Posterior cingulate gyrus (tissue), 11 donors: Measurements from ENCODE around the gene POLR2J.
"Not testable (repeated sequence)": the region's sequence is repeated elsewhere in the genome, so short reads cannot be mapped to it uniquely, and the experiment has no call there.

ENCODE experiments used
- DNase-seq, 10 donors: peaks; one replicate each; pipeline versions ENCODE4 v3.0.0 to v3.0.0-alpha.2; 2020 to 2021; ENCODE audit warnings: mixed read lengths in 3 of 10
- intact Hi-C: fragments of 100-400 bp; cut with DNase I; formaldehyde crosslinking; loops from one replicate; pipeline ENCODE4 v1.15.1; 2023

Gene POLR2J

DNA sequence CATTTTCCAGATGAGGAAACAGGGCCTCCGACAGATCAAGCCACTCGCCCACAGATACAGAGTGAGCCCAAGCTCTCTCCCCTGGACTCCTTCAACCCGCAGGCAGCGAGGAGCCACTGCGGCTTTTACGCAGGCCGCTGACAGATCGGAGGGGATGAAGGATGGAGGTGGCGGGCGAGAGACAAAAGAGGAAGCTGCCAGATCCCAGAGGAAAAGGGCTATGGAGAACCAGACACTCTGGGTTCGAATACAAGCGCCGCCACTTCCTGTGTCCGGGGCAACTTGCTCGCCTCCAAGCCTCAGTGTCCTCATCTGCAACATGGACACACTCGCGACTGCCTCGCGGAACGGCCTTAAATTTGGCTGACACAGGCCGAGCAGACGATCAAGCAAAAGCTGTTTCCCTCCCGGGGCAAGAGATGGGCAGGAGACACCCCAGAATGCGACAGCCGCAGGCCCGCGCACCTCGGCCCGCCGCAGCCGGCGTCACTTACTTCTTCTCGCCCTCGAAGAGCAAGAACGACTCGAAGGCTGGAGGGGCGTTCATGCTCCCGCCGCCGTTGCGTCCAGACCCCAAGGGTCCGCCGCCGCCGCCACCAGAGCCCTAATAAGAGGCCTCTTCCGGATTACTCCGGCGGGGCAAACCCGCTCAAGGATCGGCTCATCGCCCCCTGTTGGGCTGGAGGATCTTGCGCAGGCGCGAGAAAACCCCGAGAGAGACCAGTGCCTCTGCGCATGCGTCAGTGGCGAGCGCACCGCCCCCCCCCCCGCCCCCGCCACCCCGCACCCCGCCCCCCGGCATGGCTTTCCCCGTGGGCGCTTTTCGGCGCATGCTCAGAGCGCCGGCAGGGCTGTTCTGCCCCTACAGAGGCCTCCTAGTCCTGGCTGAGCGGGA, at the start of gene POLR2J:
TSS of gene POLR2J (minus strand) at position 609 of the 895 bp plus-strand sequence. CDS start at position 547, 62 bp downstream.
- DNase-seq = peak; percentile 71 to 97 (median 85)
- intact Hi-C loops = not testable (repeated sequence)

DNA sequence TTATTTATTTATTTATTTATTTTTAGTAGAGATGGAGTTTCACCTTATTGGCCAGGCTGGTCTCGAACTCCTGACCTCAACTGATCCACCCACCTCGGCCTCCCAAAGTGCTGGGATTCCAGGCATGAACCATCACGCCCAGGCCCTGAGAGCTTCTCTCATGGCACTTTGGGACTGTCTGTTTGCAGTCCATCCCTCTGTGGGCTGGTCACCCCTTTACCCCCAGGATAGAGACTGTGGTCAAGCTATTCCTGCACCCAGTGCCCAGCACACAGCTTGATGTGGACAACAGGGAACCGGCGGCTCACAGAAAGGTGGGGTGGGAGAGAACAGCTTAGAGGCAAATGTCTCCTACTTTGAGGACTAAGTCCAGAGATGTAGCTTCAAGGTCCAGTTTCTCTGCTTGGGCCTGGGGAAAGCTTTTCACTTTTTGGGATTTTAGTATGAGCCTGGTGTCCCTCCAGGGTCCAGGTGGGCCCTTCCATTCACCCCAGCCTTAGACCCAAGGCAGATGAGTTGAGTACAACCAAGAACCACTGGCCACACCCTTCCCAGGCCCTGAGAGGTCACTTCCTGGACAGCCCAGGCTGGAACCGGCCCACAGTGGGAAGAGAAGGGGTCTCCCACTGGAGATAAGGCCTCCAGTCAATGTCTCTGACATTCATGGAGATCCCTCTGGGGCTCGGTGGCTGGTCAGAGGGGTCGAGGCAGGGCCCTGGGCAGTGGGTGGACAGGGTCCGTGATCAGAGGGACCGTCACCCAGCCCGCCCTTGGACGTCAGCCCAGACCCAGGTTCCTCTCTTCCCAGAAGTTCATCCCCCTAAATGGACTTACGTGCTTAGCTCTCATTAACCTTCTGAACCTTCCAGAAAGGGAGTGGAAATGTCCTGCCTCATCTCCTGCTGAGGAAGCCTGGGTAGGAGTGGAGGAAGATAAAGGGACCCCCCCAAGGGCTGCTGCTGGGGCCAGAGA, 49.4 kb upstream of the POLR2J start:
- peak in 1 of 10 donors; percentile 18 for DNase-seq
- intact Hi-C loops = not testable (repeated sequence)

DNA sequence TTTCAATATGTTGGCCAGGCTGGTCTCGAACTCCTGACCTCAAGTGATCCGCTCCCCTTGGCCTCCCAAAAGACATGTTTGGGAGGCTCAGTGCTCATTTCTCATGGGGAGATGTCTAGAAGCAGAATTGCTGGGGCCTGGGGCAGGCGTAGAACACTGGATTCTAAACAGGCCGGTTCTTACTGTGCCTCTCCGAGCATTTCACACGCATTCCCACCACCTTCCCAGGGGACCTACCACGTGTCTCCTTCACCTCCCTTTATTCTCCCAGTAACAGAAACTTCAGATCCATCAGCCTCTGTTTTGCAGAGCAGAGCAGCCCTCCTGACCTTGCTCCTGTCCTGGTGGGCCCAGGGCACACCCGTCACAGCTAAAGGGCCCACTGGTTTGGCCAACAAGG, 48.5 kb upstream of the POLR2J start:
- DNase-seq, intact Hi-C loops: not testable (repeated sequence)

DNA sequence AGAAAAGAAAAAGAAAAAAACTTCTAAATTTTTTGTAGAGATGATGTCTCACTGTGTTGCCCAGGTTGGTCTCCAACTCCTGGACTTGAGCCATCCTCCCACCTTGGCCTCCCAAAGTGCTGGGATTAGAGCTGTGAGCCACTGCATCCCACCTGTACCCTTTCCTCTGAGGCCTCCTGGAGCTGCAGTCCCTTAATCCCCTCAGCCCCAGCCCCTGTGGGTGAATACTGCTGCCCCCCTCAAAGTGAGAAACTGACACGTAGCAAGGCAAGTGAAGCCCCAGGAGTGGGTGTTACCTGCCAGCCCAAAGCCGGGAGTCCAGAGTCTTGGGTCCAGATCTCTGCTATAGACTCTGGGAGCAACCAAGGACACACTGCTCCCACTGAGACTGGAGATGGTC, 46.1 kb upstream of the POLR2J start:
- intact Hi-C loops = not testable (repeated sequence)
- DNase-seq = peak in 2 of 10 donors; percentile 33 to 63

DNA sequence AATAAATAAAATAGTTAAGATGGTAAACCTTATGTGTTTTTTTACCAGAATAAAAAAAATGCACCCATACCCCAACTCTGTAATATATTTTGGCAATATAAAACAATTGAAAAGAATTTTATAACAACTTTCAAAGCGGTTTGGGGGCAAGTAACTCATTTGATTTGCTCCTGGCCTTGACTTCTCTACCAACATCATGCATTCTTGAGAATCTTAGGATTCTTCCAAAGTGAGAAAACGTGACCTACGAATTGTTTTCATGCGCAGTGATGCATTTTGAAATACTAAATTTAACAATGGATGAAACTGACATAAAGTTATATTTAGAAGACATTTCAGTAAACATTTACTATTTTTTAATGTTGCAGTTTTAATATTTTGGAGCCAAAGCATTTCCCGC, 42.1 kb upstream of the POLR2J start:
- DNase-seq = not testable (repeated sequence)

DNA sequence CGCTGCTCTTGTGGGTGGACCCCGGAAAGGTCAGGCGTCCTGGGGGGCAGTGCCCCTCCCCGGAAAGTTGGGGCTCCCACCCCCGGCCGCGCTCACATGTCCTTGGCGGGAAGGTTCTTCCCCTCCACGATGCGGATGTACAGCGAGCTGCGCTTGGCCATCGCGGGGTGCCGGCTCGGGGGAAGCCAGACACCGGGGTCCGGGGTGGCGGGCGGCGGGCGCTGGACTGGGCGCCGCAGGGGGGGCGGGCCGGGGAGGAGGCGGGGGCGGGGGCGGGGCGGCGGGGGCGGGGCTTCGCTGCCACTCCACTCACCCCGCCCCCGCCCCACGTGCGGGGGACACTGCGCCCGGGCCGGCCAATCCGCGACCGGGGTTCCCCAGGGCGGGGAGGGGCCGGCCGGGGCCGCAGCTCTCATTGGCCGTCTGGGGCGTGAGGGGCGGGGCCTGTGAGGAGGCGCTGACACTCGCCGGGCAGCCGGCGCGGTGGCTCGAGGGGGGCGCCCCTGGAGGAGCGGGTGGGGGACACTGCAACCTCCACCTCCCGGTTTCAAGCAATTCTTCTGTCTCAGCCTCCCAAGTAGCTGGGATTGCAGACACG, 38.9 kb upstream of the POLR2J start, which contains the start of gene RASA4B:
TSS of gene RASA4B (minus strand) at position 228 of the 598 bp plus-strand sequence. CDS start at position 161, 67 bp downstream.
- peak in 1 of 10 donors; percentile 23 for DNase-seq
- intact Hi-C loops = not testable (repeated sequence)

More for the DNA sequence above, 42.1 kb upstream of the POLR2J start:
- intact Hi-C loops = not testable (repeated sequence)

DNA sequence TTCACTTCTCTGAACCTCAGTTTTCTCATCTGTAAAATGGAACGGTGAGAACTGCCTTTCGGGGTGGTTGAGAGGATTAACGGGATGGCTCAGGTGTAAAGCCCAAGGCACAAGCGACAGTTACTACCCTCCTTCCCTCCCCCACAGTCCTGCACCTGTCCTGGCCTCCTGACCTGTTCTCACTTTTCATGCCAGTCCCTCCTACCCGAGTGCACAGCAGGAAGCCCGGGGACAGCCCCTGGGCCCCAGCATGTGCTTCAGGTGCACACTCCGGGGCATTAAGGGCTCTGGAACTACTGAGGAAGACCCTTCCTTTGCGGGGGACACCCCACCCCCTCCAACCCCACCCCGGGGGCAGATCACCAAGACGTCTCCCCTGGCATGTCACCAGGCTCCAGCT, 38.2 kb upstream of the POLR2J start:
- DNase-seq, intact Hi-C loops: not testable (repeated sequence)

DNA sequence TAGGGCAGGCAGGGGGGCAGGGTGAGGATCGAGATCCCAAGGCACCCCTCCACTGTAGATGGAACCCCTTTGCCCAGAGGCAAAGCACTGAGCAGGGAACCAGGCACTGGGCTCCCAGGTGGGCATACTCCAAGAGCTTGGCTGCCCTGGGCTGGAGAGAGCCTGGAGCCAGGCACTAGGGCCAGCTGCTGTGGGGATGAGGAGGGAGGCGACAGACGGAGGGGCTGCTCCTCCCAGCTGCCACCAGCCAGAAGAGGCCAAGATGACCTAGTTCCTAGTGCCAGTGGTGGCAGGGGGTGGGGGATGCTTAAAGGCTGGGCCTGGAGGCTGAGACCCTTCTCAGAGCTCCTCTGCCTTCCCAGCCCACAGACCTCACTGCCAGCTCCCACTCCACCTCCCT, 37.2 kb upstream of the POLR2J start:
- intact Hi-C loops, DNase-seq: not testable (repeated sequence)

DNA sequence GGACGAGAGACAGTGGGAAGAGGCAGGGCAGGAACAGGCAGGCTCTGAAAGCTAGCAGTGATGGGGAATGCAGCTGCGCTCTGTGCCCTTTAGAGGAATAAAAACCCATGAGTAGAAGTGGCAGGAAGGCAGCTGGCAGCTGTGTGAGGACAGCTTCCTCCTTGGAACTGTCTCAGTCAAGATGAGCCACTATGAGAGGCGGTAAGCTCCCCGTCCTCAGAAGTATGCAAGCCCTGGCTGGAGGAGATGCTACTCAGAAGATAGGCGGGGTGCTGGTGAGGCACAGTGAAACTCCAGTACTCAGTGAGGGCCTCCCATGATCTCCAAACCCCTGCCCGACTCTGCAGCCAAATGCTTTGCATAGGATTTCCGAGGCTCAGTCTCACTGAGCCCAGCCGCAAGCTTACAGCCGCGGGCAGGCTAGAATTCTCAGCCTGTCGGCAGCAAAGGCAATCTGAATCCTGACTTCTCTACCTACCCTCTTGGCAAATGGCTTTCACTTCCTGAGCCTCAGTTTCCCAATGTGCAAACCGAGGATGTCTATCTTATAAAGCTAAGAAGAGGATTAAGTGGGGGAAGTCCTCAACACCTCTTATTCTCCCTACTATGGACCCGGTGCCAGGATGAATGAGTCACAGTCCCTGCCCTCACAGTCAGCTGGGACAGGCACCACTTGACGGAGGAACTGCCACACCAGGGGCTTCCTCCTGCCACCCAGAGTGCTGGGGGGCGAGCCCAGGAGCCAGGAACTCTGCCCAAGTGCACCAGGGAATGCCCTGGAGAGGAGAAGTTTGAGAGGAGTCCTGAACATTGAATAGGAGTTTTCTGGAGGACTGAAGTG, 36.4 kb upstream of the POLR2J start:
- DNase-seq = peak in 2 of 10 donors; percentile 34 to 75
- intact Hi-C loops = not testable (repeated sequence)

DNA sequence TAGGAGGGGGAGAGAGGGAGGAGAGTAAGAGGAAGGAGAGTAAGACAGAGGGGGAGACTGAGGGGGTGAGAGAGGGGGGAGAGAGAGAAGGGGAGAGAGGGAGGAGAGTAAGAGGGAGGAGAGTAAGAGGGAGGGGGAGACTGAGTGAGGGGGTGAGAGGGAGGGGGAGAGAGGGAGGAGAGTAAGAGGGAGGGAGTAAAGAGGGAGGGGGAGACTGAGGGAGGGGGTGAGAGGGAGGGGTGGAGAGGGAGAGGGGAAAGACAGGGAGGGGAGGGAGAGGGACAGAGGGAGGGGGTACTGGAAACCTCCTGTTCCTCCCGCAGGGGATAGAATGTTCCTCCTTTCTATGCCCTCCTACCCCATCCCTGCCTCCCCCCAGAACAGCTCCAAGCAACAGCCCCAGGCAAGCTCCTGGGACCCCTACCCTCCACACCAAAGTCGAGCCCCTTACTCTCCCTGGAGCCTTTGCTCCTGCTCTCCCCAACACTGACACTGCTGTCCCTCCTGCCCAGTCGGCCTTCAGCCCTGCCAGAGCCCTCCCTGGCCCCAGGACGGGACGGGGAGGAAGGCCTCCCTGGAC, 34.0 kb upstream of the POLR2J start:
- peak in 4 of 10 donors; percentile 9 to 49 (median 14) for DNase-seq
- intact Hi-C loops = not testable (repeated sequence)

DNA sequence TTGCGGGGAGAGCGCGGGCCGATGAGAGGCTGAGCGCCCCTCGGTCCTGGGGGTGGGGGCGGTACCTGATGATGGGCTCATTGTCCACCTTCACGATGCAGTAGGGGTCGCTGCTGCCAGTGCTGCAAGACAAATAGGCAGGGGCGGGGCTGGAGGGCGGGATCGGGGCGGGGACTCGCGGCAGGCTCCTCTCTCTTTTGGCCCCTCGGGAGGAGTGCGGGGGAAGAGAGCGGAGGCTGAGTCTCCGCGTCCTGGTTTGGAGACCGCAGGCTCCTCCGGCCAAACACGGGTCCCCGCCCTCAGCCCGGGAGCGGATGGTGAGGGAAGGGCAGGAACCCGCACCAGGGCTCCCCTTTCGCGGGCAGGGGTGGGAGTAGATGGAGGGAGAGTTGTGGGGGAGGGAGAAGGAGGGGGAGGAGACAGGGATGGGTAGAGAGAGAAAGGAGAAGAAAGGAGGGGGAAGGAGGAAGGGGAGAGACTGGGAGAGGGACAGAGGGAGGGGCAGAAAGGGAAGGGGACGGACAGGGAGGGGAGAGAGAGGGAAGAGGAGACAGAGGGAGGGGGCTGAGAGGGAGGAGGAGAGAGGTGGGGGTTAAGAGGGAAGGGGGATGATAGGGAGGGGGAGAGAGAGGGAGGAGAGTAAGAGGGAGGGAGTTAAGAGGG, 33.3 kb upstream of the POLR2J start:
- DNase-seq, intact Hi-C loops: not testable (repeated sequence)

DNA sequence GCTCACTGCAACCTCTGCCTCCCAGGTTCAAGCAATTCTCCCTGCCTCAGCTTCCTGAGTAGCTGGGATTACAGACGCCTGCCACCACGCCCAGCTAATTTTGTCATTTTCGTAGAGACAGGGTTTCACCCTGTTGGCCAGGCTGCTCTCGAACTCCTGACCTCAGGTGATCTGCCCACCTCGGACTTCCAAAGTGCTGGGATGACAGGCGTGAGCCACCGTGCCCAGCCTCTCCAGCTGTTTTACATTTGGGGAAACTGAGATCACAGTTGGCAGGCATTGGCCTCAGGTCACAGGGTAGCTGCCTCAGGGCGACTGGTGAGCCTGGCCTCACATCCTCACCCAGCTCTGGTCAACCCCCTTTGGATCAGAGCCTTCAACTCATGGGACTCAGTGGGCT, 31.9 kb upstream of the POLR2J start:
- DNase-seq = peak in 2 of 10 donors; percentile 9 to 67
- intact Hi-C loops = not testable (repeated sequence)

DNA sequence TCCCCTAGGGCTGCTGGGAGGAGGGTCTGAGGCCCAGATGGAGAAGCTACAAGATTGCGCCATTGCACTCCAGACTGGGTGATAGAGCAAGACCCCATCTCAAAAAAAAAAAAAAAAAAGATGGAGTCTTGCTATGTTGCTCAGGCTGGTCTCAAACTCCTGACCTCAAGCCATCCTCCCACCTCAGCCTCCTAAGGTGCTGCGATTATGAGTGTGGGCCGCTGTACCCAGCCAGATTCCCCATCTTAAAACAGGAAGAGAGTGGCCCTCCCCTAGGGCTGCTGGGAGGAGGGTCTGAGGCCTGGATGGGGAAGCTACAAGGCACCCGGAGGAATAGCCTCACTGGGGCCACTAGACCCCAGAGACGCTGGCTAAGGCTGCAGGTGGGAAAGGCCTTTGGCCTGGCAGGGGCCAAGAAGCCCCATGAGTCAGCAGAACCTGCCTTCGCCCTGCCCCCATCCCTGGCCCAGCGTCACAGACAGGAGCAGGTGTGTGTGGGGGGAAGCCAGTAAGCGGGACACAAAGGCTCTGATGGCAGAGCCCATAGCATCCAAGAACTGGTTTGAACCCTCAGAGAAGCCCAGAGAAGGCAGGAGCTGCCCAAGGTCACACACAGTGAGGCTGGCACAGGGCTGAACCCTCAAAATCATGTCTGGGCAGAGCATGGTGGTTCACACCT, 28.8 kb upstream of the POLR2J start:
- intact Hi-C loops = not testable (repeated sequence)
- peak in 5 of 10 donors; percentile 3 to 77 (median 15) for DNase-seq

DNA sequence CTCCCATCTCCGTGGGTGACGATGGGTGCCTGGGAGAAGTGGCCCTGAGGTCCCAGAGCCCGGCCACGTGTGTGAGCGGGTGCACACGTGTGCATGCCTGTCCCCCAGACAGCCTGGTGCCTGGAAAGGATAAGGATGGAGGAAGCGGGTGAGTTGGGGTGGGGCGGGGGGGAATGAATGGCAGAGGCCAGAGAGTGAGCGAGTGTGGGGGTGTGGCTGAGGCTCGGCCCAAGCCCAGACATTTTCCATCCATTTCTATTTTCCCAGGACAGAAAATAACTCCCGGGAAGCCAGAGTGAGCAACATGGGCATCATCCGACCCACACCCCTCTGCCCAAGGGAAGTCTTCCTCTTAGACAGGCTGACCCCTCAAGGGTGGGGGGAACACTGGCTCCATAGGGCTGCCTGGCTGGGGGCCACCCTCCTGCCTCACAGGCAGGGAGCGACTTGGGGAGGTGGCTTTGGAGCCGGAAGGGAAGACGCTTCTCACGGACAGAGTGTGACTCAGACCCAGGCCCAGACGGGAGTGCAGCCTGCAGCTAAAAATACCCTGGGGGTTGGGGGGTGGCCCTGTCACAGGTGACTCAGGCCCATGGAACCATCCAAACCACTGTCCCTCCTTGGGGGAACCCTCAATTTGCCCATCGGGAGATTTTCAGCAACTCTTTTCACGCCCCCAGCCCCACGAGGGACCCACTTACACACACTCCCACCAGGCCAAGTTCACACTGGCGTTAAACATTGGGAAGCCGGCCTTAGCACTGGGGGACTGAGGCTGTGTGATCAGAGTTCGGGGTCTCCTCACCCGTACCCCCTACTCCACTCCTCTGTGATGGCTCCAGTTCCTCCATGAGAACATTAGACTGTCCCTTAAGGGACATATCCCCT, 26.8 kb upstream of the POLR2J start:
- peak in 1 of 10 donors; percentile 3 for DNase-seq

DNA sequence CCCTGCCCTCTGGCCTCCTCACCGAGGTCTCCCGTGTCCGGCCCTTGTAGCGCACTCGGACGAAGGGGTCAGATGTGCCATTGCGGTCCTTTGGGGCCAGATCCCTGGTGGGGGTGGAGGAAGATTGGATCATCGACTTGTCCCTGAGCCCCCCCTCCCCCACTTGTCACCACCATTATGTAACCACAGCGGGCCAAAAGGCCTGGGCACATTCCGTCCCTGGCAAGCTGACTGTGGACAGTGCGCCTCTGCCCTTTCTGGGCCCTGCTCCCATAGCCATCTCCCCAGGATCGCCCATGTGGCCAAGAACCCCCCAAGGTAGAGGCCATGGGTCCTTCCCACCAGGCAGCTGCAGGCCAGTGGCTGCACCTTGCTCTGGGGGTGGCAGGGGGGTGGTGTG, 24.4 kb upstream of the POLR2J start:
- intact Hi-C loops, DNase-seq: not testable (repeated sequence)

More for the DNA sequence above, 26.8 kb upstream of the POLR2J start:
- intact Hi-C loops = not testable (repeated sequence)

DNA sequence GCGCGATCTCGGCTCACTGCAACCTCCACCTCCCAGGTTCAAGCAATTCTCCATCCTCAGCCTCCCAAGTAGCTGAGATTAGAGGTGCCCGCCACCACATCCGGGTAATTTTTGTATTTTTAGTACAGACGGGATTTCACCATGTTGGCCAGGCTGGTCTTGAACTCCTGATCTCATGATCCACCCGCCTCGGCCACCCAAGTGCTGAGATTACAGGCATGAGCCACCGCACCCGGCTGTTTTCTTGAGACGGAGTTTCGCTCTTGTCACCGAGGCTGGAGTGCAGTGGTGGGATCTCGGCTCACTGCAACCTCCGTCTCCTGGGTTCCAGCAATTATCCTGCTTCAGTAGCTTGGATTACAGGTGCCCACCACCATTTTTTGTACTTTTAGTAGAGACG, 19.6 kb upstream of the POLR2J start:
- DNase-seq = peak in 2 of 10 donors; percentile 7 to 10
- intact Hi-C loops = not testable (repeated sequence)

DNA sequence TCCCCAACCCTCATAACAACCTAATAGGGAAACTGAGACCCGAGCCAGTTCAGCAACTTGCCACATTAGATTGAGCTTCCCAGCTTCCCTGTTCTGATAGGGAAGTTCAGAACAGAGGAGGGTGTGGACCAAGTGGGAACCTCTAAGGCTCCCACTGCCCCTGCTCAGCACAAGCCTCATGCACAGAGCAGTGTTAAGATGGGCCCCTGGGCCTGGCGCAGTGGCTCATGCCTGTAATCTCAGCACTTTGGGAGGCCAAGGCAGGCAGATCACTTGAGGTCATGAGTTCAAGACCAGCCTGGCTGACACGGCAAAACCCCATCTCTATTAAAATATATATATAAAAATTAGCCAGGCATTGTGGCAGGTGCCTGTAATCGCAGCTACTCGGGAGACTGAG, 18.6 kb upstream of the POLR2J start:
- intact Hi-C loops = not testable (repeated sequence)
- DNase-seq = peak in 2 of 10 donors; percentile 14 to 16
